ENCODE data around the gene PCLO. TPM values are rescaled to one million over a fixed set of nuclear protein-coding genes. Genes with fewer than 3 reads are reported as not detected.

Gene PCLO
- total RNA-seq, 2 donors from 2014 or later = 2.9 to 6.3 TPM

DNA sequence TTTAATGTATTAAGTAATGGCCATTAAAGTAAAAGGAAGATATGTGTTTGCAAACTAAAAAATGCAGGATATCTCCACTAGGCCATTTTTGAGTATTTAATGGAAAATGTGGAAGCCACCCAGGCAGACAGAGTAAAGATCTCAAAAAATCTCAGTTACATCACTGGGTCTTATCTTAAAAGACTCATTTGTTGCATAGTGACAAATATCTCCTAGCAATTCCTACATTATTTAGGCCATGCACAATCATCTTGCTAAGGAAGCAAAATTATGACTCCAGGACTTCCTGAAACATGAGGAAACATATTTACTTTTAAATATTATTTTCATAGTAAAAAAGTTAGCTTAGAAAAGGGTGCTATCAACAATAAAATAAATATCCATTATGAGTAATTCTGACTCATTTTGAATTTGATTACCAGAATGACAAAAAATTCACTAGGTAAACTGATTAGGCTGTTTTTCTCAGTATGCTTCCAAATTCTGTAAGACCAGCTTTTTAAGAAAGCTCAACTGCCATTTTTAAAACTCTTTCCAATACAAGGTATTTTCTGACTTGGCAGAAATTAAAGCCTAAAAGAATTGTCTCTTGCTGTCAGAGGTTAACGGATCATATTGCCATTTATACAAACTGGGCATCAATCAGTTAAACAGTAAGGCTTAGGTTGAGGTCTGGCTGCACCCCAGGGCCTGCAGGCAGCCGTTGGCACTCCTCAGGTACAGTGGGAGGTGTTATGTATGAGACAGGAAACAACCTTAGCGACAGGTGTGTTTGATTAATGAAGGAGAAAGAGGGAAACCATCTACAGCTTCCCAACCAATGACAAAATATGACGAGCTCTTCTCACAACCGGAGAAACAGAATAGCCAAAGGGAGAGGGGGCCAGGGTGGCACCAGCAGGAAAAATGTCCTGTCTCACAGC is 31.8 kb downstream of the PCLO start:
- TF ChIP-seq, protein P1, sequence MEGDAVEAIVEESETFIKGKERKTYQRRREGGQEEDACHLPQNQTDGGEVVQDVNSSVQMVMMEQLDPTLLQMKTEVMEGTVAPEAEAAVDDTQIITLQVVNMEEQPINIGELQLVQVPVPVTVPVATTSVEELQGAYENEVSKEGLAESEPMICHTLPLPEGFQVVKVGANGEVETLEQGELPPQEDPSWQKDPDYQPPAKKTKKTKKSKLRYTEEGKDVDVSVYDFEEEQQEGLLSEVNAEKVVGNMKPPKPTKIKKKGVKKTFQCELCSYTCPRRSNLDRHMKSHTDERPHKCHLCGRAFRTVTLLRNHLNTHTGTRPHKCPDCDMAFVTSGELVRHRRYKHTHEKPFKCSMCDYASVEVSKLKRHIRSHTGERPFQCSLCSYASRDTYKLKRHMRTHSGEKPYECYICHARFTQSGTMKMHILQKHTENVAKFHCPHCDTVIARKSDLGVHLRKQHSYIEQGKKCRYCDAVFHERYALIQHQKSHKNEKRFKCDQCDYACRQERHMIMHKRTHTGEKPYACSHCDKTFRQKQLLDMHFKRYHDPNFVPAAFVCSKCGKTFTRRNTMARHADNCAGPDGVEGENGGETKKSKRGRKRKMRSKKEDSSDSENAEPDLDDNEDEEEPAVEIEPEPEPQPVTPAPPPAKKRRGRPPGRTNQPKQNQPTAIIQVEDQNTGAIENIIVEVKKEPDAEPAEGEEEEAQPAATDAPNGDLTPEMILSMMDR (IDR thresholded peaks at IDR 0.05) = no peak
- Histone ChIP-seq H3K9me3 (no peaks in the 10 kb centered on the region), H3K36me3 (no peaks in the 10 kb centered on the region), H3K4me1 (no peaks in the 10 kb centered on the region), H3K27me3 (no peaks in the 10 kb centered on the region), H3K27ac (no peak overlapping the region), H3K4me3 (no peak overlapping the region)
- DNase-seq (ENCODE audit: low spot score) = no peak

DNA sequence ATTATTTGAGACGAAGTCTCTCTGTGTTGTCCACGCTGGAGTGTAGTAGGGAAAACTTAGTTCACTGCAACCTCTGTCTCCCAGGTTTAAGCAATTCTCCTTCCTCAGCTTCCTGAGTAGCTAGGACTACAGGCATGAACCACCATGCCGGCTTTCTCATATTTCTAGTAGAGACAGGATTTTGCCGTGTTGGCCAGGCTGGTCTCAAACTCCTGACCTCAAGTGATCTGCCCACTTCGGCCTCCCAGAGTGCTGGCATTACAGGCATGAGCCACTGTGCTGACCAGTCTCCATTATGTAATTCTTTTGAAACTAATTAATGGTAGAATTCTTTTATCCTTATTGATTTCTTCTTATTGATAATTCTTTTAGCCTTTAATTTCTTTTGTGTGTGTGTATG is 32.5 kb downstream of the PCLO start:
- Histone ChIP-seq H3K9me3 (no peaks in the 10 kb centered on the region), H3K4me1 (no peaks in the 10 kb centered on the region), H3K27me3 (no peaks in the 10 kb centered on the region), H3K36me3 (no peaks in the 10 kb centered on the region), H3K4me3 (no peak overlapping the region), H3K27ac (no peak overlapping the region)
- TF ChIP-seq, protein P1 (IDR thresholded peaks at IDR 0.05) = no peak
- DNase-seq (ENCODE audit: low spot score) = no peak

DNA sequence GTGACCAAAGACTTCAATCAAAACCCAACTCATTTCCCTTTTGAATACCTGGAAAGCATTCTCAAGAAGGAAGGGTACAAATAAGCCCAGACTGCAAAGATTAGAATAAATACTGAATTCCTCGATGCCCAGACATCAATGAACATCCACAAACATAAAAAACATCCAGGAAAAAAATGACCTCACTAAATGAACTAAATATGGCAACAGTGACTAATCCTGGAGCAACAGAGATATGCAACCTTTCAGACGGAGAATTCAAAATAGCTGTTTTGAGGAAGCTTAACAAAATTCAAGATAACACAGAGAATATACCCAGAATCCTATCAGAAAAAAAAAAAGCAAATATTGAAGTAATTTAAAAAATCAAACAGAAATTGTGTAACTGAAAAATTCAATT is 43.2 kb downstream of the PCLO start:
- Histone ChIP-seq H3K4me1 (no peaks in the 10 kb centered on the region), H3K27ac (no peak overlapping the region)

DNA sequence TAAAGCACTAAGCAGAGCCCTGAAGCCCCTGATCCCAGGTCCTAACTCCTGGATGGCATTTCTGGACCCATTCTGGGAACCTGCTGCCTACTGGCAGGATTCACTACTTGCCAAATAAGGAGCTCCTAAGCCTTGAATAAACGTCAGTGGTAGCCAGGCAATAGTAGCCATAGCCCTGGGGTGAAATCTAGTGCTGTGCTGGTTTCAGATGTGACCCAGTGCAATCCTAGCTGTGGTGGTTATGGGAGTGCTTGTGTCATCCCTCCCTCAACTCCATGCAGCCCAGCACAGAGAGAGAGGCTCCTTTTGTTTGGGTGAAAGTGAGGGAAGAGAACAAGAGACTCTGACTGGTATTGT is 43.7 kb downstream of the PCLO start:
- Histone ChIP-seq H3K4me3 (no peak overlapping the region), H3K36me3 (no peaks in the 10 kb centered on the region), H3K9me3 (peaks cover 0 to 17% of the 10 kb centered on the region in 2 donors), H3K27me3 (no peaks in the 10 kb centered on the region), H3K4me1 (no peaks in the 10 kb centered on the region), H3K27ac (no peak overlapping the region)
- no peak for DNase-seq (ENCODE audit: low spot score)
- TF ChIP-seq, protein P1 (IDR thresholded peaks at IDR 0.05) = no peak

More for the DNA sequence above, 43.2 kb downstream of the PCLO start:
- Histone ChIP-seq H3K4me3 (no peak overlapping the region), H3K27me3 (no peaks in the 10 kb centered on the region), H3K9me3 (peaks cover 0 to 17% of the 10 kb centered on the region in 2 donors), H3K36me3 (no peaks in the 10 kb centered on the region)
- TF ChIP-seq, protein P1 (IDR thresholded peaks at IDR 0.05) = no peak
- no peak for DNase-seq (ENCODE audit: low spot score)

DNA sequence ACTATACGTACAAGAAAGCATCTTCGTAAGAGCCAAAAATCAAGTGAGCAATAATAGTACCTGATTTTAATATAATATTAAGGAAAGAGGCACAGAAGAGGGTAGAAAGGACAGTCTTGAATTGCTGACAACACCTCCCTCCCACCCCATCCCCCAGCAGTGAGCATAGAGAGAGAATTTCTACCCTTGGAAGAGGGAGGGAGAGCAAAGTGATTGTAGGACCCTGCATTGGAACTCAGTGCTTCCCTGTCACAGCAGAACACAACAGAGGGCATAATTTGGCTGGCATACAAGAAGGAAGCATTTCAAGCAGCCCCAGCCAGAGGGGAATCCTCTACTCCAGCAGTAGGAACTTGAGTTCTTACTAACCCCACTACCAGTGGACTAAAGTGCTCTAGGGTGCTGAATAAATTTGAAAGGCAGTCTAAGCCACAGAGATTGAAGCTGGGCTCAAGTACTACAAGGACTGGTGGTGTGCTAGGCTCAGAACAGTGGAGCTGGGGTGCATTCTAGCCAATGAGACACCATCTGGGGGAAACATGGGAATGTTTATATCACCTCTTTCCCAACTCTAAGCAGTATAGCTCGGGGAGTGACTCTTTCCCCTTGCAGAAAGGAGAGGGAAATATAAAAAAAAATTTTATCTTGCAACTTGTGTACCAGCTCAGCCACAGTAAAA is 44.2 kb downstream of the PCLO start:
- DNase-seq (ENCODE audit: low spot score) = no peak
- Histone ChIP-seq H3K4me1 (no peaks in the 10 kb centered on the region), H3K9me3 (peaks cover 0 to 17% of the 10 kb centered on the region in 2 donors), H3K4me3 (no peak overlapping the region), H3K27me3 (no peaks in the 10 kb centered on the region), H3K27ac (no peak overlapping the region), H3K36me3 (no peaks in the 10 kb centered on the region)
- TF ChIP-seq, protein P1 (IDR thresholded peaks at IDR 0.05) = no peak
